ENCODE data around the gene ETV1. TPM values are rescaled to one million over a fixed set of nuclear protein-coding genes. Genes with fewer than 3 reads are reported as not detected.

Gene ETV1
- total RNA-seq, 1 experiment from 2014 or later = 68.5 TPM

DNA sequence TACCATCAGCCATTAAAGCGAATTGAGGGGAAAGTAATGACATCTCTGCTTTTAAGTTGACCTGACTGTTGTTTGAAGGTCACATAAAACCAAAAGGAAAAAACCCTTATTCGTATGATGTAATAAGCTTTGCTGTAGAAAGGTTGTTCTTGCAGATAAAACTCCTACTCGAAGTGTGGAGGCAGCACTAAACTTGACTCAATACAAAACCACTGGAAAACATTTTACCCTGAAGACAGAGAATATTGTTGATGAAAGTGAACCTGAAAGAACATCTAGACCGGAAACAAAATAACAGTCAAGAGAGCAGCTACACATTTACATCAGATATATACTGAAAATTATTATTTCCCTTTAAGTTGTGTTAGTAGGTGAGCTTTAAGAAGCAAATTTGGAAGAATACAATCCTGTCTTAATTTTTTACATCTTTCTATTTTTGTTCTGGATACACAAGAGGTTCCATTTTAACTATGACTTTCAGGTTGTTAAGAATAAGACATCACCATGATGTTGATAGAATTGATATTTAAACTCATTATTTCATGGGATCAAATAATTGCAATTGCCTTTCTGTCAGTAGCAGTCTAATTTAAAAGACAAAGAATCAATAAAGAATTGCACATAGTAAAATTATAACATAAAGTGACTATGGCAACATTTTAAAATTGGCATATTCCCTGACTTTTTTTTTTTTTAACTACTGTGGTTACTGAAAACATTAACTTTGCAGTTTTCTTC, 6.4 kb downstream of the ETV1 start:
- no peak overlapping the region for H3K9ac ChIP-seq (ENCODE audit: extremely low read depth, insufficient read length, low read length)
- H3K4me1 ChIP-seq (ENCODE audit: insufficient read depth, low read length) = peaks cover 2% of the 10 kb centered on the region
- Mint-ChIP-seq H3K4me1 (peaks cover 73 to 81% of the 10 kb centered on the region in 2 experiments), H3K27me3 (ENCODE audit: low read depth) (no peaks in the 10 kb centered on the region), H3K9me3 (no peaks in the 10 kb centered on the region), H3K4me3 (peak overlapping the region in 1 of 2 experiments; percentile 52; a peak in 3 of 5 replicates), H3K27ac (peak overlapping the region; percentile 88 to 95 (median 93); a peak in 6 of 7 replicates), H3K36me3 (ENCODE audit: insufficient read depth in 1 of 3, low read depth in 3 of 3) (peaks cover 0 to 8% (median 3%) of the 10 kb centered on the region in 3 experiments; a peak in 4 of 7 replicates)
- no peak overlapping the region for H3K18ac ChIP-seq (ENCODE audit: insufficient read length, low read depth, low read length)
- no peak overlapping the region for H2BK15ac ChIP-seq (ENCODE audit: low read depth, low read length)
- no peak overlapping the region for H4K5ac ChIP-seq (ENCODE audit: insufficient read length, low read depth, low read length)
- H2AFZ ChIP-seq (ENCODE audit: low read length) = no peak overlapping the region
- H4K20me1 ChIP-seq (ENCODE audit: control insufficient read depth, insufficient read depth, insufficient read length) = no peaks in the 10 kb centered on the region
- H3K9me3 ChIP-seq (ENCODE audit: control insufficient read depth, low read depth, low read length) = no peaks in the 10 kb centered on the region
- H3K14ac ChIP-seq (ENCODE audit: insufficient read depth, low read length) = no peak overlapping the region
- no peaks in the 10 kb centered on the region for H3K79me1 ChIP-seq (ENCODE audit: insufficient read depth, low read depth, low read length, poor library complexity, severe bottlenecking)
- no peak overlapping the region for H2AK5ac ChIP-seq (ENCODE audit: insufficient read length, low read length)
- no peak overlapping the region for H2BK120ac ChIP-seq (ENCODE audit: low read depth, low read length, poor library complexity, severe bottlenecking)
- H3K79me2 ChIP-seq (ENCODE audit: insufficient read depth, low read length) = peaks cover 2% of the 10 kb centered on the region; the same call in 1 of the 2 replicates
- H3K56ac ChIP-seq (ENCODE audit: insufficient read length, low read depth, low read length) = no peak overlapping the region
- no peak overlapping the region for H4K91ac ChIP-seq (ENCODE audit: insufficient read length, low read depth, low read length)
- H3K4ac ChIP-seq (ENCODE audit: low read depth, low read length) = no peak overlapping the region
- H3K23me2 ChIP-seq (ENCODE audit: insufficient read length, low read depth, low read length, poor library complexity, severe bottlenecking) = peaks cover 2% of the 10 kb centered on the region
- H3K27ac ChIP-seq (ENCODE audit: insufficient read length, low read depth, low read length) = no peak overlapping the region
- no peak overlapping the region for H3K23ac ChIP-seq (ENCODE audit: insufficient read length, low read depth, low read length)
- no peaks in the 10 kb centered on the region for H3K27me3 ChIP-seq (ENCODE audit: insufficient read depth, low read length)
- no peak overlapping the region for H2BK12ac ChIP-seq (ENCODE audit: insufficient read length, low read depth, low read length)
- WGBS (ENCODE audit: extremely low coverage, insufficient read length, low lambda C conversion rate) = no CpG with 5 or more reads among the region's 4 CpGs
- no peak overlapping the region for H3K4me2 ChIP-seq (ENCODE audit: insufficient read depth, insufficient read length, low read length)
- H2BK5ac ChIP-seq (ENCODE audit: insufficient read length, low read length) = no peak overlapping the region
- no peak overlapping the region for H3T11ph ChIP-seq (ENCODE audit: low read length)
- TF ChIP-seq, protein P1, sequence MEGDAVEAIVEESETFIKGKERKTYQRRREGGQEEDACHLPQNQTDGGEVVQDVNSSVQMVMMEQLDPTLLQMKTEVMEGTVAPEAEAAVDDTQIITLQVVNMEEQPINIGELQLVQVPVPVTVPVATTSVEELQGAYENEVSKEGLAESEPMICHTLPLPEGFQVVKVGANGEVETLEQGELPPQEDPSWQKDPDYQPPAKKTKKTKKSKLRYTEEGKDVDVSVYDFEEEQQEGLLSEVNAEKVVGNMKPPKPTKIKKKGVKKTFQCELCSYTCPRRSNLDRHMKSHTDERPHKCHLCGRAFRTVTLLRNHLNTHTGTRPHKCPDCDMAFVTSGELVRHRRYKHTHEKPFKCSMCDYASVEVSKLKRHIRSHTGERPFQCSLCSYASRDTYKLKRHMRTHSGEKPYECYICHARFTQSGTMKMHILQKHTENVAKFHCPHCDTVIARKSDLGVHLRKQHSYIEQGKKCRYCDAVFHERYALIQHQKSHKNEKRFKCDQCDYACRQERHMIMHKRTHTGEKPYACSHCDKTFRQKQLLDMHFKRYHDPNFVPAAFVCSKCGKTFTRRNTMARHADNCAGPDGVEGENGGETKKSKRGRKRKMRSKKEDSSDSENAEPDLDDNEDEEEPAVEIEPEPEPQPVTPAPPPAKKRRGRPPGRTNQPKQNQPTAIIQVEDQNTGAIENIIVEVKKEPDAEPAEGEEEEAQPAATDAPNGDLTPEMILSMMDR (conservative IDR thresholded peaks at IDR 0.05) = no peak
- no peak for DNase-seq
- no peak overlapping the region for H2BK20ac ChIP-seq (ENCODE audit: low read depth, low read length, poor library complexity, severe bottlenecking)
- no peak overlapping the region for H4K8ac ChIP-seq (replicated peaks; ENCODE audit: insufficient read length, low read depth, low read length)
